GM12892 (cell line): Measurements from ENCODE around the gene SCUBE3.

ENCODE experiments used
- DNase-seq: peaks from one replicate; pipeline ENCODE4 v3.0.0; 2011; ENCODE audit not compliant: insufficient read length
- FAIRE-seq: peaks from 2 replicates; lab custom pipeline; 2011; peaks lifted over from hg19 to GRCh38; lab: Jason Lieb, UNC
- POLR2A ChIP-seq: IDR thresholded peaks from 2 replicates; pipeline ENCODE4 v1.6.1; 2011; ENCODE audit warnings: low read depth, low read length, control low read depth
- POLR2AphosphoS5 ChIP-seq: IDR thresholded peaks from 2 replicates; pipeline ENCODE4 v1.6.1; 2011; ENCODE audit warnings: low read depth, low read length, control low read depth
- TAF1 ChIP-seq: IDR thresholded peaks from 2 replicates; pipeline ENCODE4 v1.6.1; 2011; ENCODE audit warnings: low read depth, mild to moderate bottlenecking, control low read depth, low read length, borderline replicate concordance

Gene SCUBE3

GRCh38 chr6:35215665-35216411, 2.1 kb downstream of the SCUBE3 start:
- FAIRE-seq (no peak), DNase-seq (no peak)
- TF ChIP-seq POLR2AphosphoS5 (no peak), POLR2A (no peak), TAF1 (no peak)

DNA sequence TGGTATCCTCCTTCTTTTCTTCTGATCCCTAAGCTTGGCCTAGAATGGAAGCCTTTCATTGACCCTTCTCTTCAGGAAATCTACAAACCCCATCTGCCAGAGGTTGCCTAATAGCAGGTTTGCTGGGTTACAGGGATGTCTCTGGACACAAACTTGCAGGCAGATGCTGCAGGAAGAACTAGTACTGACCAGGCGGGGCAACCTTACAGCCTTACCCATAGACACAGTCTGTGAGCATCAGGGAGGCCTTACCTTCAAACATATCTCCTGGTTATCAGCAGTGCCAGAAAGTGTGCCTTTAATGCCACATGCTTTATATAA, 2.6 kb downstream of the SCUBE3 start:
- TF ChIP-seq POLR2AphosphoS5 (no peak), POLR2A (no peak), TAF1 (no peak)
- DNase-seq (no peak), FAIRE-seq (no peak)

GRCh38 chr6:35216851-35217811, 3.4 kb downstream of the SCUBE3 start:
- TF ChIP-seq POLR2AphosphoS5 (no peak), TAF1 (no peak), POLR2A (no peak)
- FAIRE-seq, result no peak
- DNase-seq, result no peak

DNA sequence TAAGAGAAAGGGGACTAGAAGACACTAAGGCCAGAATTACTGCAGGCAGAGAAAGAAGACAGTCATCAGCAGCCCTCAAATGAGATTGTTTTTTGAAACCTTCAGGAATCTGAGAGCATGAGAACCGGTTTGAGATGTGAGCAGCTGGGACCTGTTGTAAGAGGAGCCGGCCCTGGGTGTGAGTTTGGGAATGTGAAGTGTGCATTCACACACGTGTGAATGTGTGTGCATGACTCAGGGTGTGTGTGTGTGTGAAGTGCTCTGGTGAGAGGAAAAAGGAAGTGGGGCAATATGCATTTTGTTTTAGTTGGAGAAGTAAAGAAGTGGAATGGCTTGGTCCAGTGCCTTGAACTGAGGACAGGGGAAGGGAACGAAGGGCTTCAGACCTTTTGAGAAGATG, 4.3 kb downstream of the SCUBE3 start:
- FAIRE-seq (no peak), DNase-seq (no peak)
- TF ChIP-seq TAF1 (no peak), POLR2A (no peak), POLR2AphosphoS5 (no peak)

DNA sequence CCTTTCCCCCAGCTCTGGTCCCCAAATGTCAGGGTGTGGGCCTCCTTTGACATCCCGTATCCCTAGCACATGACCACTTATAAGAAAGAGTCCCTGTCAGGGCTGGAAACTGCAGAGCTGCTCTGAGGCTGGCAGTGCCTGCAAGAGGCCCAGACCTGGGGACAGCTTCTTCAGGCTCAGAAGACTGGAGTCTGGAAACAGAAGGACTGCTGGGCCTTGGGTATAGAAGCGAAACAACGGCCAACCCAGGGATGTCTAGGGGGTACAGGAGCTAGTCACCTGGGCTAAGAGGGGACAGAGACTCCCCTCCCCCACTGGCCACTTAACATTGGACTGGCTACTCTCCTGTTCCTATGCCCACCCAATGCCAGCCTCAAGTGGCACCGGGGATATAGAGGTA, 4.7 kb downstream of the SCUBE3 start:
- no peak for DNase-seq
- TF ChIP-seq POLR2A, result no peak
- no peak for TF ChIP-seq POLR2AphosphoS5
- no peak for TF ChIP-seq TAF1
- FAIRE-seq, result no peak

DNA sequence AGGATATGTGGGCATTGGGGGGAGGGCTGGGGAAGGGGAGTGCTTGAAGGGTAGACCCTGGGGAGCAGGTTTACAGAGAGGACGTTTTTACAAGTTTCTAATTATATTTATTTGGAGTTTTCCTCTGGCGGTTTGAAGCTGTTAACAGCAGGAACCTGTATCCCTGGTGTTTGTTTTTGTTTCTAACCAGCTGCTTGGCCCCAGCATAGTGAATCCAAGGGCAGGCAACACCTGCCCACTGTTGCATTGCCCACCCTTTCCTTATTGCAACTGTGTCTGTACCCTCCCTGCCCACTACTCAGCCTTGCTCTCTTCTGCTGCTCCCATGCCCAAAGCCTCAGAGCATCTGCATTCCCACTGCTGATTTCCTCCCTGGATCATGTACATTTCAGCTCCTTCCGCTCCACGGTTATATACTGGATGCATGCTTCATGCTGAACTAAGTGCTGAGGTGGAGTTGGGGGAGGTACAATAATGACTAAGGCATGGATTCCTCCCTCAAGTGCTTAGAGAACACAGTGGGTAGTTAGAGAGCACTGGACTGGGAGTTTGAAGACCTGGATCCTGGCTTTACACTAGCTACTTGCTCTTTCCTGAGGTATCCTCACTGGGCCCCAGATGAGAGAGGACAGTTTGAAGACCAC, 6.0 kb downstream of the SCUBE3 start:
- no peak for TF ChIP-seq TAF1
- no peak for TF ChIP-seq POLR2AphosphoS5
- no peak for TF ChIP-seq POLR2A
- DNase-seq (no peak), FAIRE-seq (no peak)

GRCh38 chr6:35220711-35221110, 7.0 kb downstream of the SCUBE3 start:
- TF ChIP-seq POLR2AphosphoS5, result no peak
- TF ChIP-seq POLR2A, result no peak
- TF ChIP-seq TAF1, result no peak
- FAIRE-seq, result no peak
- no peak for DNase-seq

DNA sequence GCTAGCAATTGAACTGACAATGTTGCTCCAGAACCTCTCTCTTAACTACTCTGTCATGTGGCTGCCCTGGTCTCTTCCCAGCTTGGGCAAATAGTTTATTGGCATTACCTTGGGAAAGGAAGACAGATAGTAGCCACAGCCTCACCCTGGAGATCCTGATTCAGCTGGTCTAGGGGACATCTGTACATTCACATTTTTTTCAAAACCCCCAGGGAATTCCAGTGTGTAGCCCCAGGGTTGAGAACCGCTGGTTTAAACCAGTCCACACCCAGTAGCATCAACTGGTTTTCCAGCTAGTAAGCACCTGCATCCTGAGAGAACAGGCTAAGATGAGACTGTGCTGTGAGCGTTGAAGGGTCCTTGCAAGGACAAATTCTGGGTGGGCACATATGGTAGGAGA, 9.6 kb downstream of the SCUBE3 start:
- TF ChIP-seq POLR2AphosphoS5 (no peak), POLR2A (no peak)
- FAIRE-seq (no peak), DNase-seq (no peak)

DNA sequence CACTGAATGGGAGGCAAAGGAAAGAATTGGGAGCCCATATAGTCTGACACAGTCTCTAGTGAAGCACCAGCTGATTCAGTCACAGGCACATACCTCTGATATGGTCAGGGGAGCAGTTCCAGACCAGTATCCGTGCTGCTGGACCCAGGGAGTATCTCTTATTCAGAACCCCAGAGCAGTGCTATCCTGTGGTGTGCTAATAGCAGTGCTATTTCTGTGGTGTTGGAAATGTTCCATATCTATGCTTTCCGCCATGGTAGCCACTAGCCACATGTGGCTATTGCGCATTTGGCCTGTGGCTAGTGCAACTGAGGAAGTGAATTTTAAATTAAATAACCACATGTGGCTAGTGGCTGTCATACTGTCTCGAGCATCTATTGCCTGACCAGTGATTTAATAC, 11.0 kb downstream of the SCUBE3 start:
- FAIRE-seq, result no peak
- TF ChIP-seq TAF1 (no peak), POLR2AphosphoS5 (no peak), POLR2A (no peak)

DNA sequence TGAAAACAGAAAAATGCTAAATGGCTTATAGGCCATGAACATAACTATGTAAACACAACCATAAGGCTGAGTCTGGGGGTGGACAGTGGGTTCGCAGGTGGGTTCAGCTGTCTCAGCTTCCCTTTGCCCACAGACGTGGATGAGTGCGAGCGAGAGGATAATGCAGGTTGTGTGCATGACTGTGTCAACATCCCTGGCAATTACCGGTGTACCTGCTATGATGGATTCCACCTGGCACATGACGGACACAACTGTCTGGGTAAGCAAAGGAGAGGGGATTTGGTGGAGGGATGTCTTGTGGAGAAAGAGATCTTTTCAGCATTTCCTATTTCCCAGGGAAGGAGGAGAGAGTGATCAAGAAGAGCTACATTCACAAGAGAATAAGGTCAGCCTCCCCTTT, 14.7 kb downstream of the SCUBE3 start:
- DNase-seq (no peak), FAIRE-seq (no peak)
- TF ChIP-seq POLR2A (no peak), TAF1 (no peak), POLR2AphosphoS5 (no peak)

More for the DNA sequence above, 11.0 kb downstream of the SCUBE3 start:
- no peak for DNase-seq

- DNase-seq (no peak), FAIRE-seq (no peak)
- TF ChIP-seq POLR2AphosphoS5 (no peak), POLR2A (no peak), TAF1 (no peak)
Measured at GRCh38 chr6:35229304-35229703, 15.5 kb downstream of the SCUBE3 start.

DNA sequence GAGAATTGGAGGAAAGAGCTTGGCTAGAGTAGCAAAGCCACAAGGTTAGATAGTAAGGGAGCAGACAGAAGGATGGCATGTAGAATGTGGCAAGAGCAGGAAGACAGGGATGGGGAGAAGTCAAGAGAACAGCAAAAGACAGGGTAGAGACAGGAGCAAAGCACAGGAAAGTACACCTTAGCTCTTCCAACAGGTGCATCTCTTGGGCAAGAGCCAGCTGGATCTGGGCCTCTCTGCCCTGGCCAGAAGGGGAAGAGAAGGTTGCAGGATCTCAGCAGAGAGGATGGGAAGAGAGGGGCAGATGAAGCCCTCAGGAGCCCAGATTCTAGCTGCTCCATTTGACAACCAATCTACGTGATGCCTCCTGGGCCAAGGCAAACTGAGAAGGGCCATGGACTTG, 16.7 kb downstream of the SCUBE3 start:
- no peak for FAIRE-seq
- TF ChIP-seq POLR2AphosphoS5, result no peak
- no peak for TF ChIP-seq TAF1
- TF ChIP-seq POLR2A, result no peak
- DNase-seq, result no peak
